Body of pancreas (tissue), 4 donors: Measurements from ENCODE around the gene ARHGAP20.

ENCODE experiments used
- POLR2A ChIP-seq, 3 donors: fragments of 450-650 bp; IDR thresholded peaks; one replicate each; pipeline ENCODE4 v1.6.1; 2016; ENCODE audit warnings: antibody characterized with exemption in 3 of 3, mild to moderate bottlenecking in 2 of 3
- TF ChIP-seq, protein P1 (sequence below), 7 experiments: fragments of 450-650 bp in 4 of 7; fragments of 200-600 bp in 3 of 7; sonication (generic) in 3 of 7; IDR thresholded peaks; one replicate each; pipeline ENCODE4 v1.5.1; 2016 to 2019; ENCODE audit warnings: antibody characterized with exemption in 7 of 7

DNA sequence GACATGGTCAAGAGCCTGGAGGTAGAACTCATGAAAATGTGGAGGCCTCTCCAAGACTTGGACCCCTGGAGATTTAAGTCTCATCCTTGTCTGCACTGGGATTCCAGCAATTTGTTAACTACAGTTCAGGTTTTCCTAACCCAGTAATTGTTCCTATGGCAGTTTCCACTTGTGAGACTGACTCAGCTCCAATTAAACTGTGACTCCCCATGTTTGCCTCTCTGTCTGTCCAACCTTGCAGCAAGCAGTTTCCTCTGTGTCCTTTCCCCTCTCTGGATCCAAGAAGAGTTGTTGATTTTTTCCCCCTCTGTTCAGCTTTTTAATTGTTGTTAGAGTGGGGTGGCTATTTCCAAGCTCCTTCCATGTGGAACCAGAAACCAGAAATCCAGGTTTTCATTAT lies 16.2 kb upstream of the ARHGAP20 start:
- TF ChIP-seq, protein P1, sequence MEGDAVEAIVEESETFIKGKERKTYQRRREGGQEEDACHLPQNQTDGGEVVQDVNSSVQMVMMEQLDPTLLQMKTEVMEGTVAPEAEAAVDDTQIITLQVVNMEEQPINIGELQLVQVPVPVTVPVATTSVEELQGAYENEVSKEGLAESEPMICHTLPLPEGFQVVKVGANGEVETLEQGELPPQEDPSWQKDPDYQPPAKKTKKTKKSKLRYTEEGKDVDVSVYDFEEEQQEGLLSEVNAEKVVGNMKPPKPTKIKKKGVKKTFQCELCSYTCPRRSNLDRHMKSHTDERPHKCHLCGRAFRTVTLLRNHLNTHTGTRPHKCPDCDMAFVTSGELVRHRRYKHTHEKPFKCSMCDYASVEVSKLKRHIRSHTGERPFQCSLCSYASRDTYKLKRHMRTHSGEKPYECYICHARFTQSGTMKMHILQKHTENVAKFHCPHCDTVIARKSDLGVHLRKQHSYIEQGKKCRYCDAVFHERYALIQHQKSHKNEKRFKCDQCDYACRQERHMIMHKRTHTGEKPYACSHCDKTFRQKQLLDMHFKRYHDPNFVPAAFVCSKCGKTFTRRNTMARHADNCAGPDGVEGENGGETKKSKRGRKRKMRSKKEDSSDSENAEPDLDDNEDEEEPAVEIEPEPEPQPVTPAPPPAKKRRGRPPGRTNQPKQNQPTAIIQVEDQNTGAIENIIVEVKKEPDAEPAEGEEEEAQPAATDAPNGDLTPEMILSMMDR (IDR thresholded peaks at IDR 0.05): no peak
- no peak for TF ChIP-seq POLR2A (IDR thresholded peaks at IDR 0.05)
